Vagina (tissue), 2 donors: ENCODE data around the gene PPP3CA.

ENCODE experiments used
- POLR2A ChIP-seq, 2 donors: fragments of 450-650 bp; IDR thresholded peaks; one replicate each; pipeline ENCODE4 v1.6.1; 2017; ENCODE audit warnings: antibody characterized with exemption in 2 of 2, mild to moderate bottlenecking in 2 of 2, moderate library complexity in 2 of 2
- TF ChIP-seq, protein P1 (sequence below), 3 experiments: fragments of 450-650 bp in 2 of 3; fragments of 200-600 bp in 1 of 3; sonication (generic) in 1 of 3; IDR thresholded peaks; one replicate each; pipeline ENCODE4 v1.5.1; 2017 to 2019; ENCODE audit warnings: antibody characterized with exemption in 3 of 3, mild to moderate bottlenecking in 2 of 3, moderate library complexity in 2 of 3

- TF ChIP-seq, protein P1, sequence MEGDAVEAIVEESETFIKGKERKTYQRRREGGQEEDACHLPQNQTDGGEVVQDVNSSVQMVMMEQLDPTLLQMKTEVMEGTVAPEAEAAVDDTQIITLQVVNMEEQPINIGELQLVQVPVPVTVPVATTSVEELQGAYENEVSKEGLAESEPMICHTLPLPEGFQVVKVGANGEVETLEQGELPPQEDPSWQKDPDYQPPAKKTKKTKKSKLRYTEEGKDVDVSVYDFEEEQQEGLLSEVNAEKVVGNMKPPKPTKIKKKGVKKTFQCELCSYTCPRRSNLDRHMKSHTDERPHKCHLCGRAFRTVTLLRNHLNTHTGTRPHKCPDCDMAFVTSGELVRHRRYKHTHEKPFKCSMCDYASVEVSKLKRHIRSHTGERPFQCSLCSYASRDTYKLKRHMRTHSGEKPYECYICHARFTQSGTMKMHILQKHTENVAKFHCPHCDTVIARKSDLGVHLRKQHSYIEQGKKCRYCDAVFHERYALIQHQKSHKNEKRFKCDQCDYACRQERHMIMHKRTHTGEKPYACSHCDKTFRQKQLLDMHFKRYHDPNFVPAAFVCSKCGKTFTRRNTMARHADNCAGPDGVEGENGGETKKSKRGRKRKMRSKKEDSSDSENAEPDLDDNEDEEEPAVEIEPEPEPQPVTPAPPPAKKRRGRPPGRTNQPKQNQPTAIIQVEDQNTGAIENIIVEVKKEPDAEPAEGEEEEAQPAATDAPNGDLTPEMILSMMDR (IDR thresholded peaks at IDR 0.05): no peak
- TF ChIP-seq POLR2A (IDR thresholded peaks at IDR 0.05): no peak
These were observed 228.7 kb downstream of the PPP3CA start for GRCh38 chr4:101118617-101119016.
